GM23338 (cell line): ENCODE data around the gene KIF6.

Source experiments
- CREB1 ChIP-seq: fragments of 250-450 bp; sonication (Bioruptor Pico); IDR thresholded peaks from 2 replicates; pipeline ENCODE4 v1.5.0; 2020; ENCODE audit warnings: low read depth, mild to moderate bottlenecking, moderate library complexity
- EZH2 ChIP-seq: fragments of 200-600 bp; sonication (generic); IDR thresholded peaks from one replicate; pipeline ENCODE4 v1.8.0; 2017; ENCODE audit warnings: antibody characterized with exemption, mild to moderate bottlenecking, low read depth; ENCODE audit not compliant: unreplicated experiment
- EZH2phosphoT487 ChIP-seq: fragments of 200-600 bp; sonication (generic); IDR thresholded peaks from one replicate; pipeline ENCODE4 v1.8.1; 2018; ENCODE audit warnings: antibody characterized with exemption; ENCODE audit not compliant: unreplicated experiment
- JUNB ChIP-seq: IDR thresholded peaks from one replicate; pipeline ENCODE4 v1.6.1; 2016; ENCODE audit warnings: antibody characterized with exemption; ENCODE audit not compliant: unreplicated experiment
- POLR2AphosphoS5 ChIP-seq: IDR thresholded peaks from 2 replicates; pipeline ENCODE4 v1.6.1; 2016; ENCODE audit warnings: antibody characterized with exemption, low read depth
- STAT1 ChIP-seq: IDR thresholded peaks from one replicate; pipeline ENCODE4 v1.6.1; 2016; ENCODE audit warnings: antibody characterized with exemption; ENCODE audit not compliant: unreplicated experiment
- ZNF114 ChIP-seq: fragments of 250-450 bp; sonication (Bioruptor Pico); IDR thresholded peaks from 2 replicates; pipeline ENCODE4 v1.5.0; 2020; ENCODE audit warnings: mild to moderate bottlenecking, moderate library complexity
- ZNF331 ChIP-seq: fragments of 250-450 bp; sonication (Bioruptor Pico); IDR thresholded peaks from 2 replicates; pipeline ENCODE4 v1.5.0; 2020; ENCODE audit warnings: low read depth, mild to moderate bottlenecking, moderate library complexity
- TF ChIP-seq, protein P1 (sequence below), 2 experiments: fragments of 200-600 bp in 1 of 2; sonication (generic) in 1 of 2; conservative IDR thresholded peaks; 2 replicates each; pipeline versions ENCODE4 v1.5.1 to v1.6.1; 2016 to 2017; ENCODE audit warnings: antibody characterized with exemption in 2 of 2, low read depth in 2 of 2, mild to moderate bottlenecking in 2 of 2, moderate library complexity in 1 of 2
- TF ChIP-seq, protein P2 (sequence below): IDR thresholded peaks from one replicate; pipeline ENCODE4 v1.6.1; 2018; ENCODE audit warnings: antibody characterized with exemption; ENCODE audit not compliant: unreplicated experiment
- TF ChIP-seq, protein P3 (sequence below): IDR thresholded peaks from 2 replicates; pipeline ENCODE4 v1.6.1; 2016; ENCODE audit warnings: antibody characterized with exemption

DNA sequence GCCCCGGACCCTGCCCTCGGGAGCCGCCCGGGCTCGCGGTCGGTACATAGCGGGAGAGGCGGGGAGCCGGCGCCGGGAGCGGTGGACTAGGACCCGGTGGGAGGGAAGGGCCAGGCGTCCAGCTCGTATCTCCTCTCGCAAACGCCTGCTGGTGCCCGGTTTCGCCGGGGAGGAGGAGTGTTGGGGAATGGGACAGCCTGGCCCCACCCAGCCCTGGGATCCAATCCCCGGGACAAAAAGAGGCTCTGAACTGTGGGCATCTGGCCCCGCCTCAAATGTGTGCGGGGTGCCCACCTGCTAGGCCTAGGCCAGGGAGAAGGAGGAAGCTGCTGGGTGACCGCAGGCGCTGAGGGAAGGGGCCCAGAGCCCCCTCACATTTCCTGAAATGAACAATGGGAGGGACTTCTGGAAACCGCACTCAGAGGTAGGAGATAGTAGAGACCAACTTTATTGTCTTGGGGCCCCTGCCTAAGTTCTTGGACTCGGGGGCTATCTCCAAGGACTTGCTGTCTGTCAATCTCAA lies 410.9 kb downstream of the KIF6 start, which contains the start of gene KCNK17:
- TF ChIP-seq, protein P1, sequence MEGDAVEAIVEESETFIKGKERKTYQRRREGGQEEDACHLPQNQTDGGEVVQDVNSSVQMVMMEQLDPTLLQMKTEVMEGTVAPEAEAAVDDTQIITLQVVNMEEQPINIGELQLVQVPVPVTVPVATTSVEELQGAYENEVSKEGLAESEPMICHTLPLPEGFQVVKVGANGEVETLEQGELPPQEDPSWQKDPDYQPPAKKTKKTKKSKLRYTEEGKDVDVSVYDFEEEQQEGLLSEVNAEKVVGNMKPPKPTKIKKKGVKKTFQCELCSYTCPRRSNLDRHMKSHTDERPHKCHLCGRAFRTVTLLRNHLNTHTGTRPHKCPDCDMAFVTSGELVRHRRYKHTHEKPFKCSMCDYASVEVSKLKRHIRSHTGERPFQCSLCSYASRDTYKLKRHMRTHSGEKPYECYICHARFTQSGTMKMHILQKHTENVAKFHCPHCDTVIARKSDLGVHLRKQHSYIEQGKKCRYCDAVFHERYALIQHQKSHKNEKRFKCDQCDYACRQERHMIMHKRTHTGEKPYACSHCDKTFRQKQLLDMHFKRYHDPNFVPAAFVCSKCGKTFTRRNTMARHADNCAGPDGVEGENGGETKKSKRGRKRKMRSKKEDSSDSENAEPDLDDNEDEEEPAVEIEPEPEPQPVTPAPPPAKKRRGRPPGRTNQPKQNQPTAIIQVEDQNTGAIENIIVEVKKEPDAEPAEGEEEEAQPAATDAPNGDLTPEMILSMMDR (conservative IDR thresholded peaks at IDR 0.05; ENCODE audit: low read depth in 2 of 2) = no peak
- TF ChIP-seq EZH2 = peak; percentile 2
- no peak for TF ChIP-seq POLR2AphosphoS5
- no peak for TF ChIP-seq ZNF331 (CRISPR knock-in tag)
- TF ChIP-seq, protein P2, sequence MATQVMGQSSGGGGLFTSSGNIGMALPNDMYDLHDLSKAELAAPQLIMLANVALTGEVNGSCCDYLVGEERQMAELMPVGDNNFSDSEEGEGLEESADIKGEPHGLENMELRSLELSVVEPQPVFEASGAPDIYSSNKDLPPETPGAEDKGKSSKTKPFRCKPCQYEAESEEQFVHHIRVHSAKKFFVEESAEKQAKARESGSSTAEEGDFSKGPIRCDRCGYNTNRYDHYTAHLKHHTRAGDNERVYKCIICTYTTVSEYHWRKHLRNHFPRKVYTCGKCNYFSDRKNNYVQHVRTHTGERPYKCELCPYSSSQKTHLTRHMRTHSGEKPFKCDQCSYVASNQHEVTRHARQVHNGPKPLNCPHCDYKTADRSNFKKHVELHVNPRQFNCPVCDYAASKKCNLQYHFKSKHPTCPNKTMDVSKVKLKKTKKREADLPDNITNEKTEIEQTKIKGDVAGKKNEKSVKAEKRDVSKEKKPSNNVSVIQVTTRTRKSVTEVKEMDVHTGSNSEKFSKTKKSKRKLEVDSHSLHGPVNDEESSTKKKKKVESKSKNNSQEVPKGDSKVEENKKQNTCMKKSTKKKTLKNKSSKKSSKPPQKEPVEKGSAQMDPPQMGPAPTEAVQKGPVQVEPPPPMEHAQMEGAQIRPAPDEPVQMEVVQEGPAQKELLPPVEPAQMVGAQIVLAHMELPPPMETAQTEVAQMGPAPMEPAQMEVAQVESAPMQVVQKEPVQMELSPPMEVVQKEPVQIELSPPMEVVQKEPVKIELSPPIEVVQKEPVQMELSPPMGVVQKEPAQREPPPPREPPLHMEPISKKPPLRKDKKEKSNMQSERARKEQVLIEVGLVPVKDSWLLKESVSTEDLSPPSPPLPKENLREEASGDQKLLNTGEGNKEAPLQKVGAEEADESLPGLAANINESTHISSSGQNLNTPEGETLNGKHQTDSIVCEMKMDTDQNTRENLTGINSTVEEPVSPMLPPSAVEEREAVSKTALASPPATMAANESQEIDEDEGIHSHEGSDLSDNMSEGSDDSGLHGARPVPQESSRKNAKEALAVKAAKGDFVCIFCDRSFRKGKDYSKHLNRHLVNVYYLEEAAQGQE = no peak
- no peak for TF ChIP-seq JUNB
- TF ChIP-seq, protein P3, sequence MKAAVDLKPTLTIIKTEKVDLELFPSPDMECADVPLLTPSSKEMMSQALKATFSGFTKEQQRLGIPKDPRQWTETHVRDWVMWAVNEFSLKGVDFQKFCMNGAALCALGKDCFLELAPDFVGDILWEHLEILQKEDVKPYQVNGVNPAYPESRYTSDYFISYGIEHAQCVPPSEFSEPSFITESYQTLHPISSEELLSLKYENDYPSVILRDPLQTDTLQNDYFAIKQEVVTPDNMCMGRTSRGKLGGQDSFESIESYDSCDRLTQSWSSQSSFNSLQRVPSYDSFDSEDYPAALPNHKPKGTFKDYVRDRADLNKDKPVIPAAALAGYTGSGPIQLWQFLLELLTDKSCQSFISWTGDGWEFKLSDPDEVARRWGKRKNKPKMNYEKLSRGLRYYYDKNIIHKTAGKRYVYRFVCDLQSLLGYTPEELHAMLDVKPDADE = no peak
- no peak for TF ChIP-seq EZH2phosphoT487
- no peak for TF ChIP-seq CREB1 (CRISPR knock-in tag)
- TF ChIP-seq STAT1 = no peak
- TF ChIP-seq ZNF114 = no peak
